OCI-LY1 (cell line): ENCODE measurements around the gene NOXO1.

Experiments
- EZH2 ChIP-seq: fragments of 200-600 bp; sonication (generic), shearing (Covaris generic); IDR thresholded peaks from 2 replicates; pipeline ENCODE4 v1.8.0; 2017; ENCODE audit warnings: borderline replicate concordance, mixed run types, mild to moderate bottlenecking, antibody characterized with exemption, low read length, moderate library complexity, mixed read lengths
- TF ChIP-seq, protein P1 (sequence below): fragments of 200-600 bp; sonication (generic), shearing (Covaris generic); IDR thresholded peaks from 2 replicates; pipeline ENCODE4 v1.5.1; 2017; ENCODE audit warnings: mild to moderate bottlenecking, antibody characterized with exemption, low read length, moderate library complexity, mixed read lengths

DNA sequence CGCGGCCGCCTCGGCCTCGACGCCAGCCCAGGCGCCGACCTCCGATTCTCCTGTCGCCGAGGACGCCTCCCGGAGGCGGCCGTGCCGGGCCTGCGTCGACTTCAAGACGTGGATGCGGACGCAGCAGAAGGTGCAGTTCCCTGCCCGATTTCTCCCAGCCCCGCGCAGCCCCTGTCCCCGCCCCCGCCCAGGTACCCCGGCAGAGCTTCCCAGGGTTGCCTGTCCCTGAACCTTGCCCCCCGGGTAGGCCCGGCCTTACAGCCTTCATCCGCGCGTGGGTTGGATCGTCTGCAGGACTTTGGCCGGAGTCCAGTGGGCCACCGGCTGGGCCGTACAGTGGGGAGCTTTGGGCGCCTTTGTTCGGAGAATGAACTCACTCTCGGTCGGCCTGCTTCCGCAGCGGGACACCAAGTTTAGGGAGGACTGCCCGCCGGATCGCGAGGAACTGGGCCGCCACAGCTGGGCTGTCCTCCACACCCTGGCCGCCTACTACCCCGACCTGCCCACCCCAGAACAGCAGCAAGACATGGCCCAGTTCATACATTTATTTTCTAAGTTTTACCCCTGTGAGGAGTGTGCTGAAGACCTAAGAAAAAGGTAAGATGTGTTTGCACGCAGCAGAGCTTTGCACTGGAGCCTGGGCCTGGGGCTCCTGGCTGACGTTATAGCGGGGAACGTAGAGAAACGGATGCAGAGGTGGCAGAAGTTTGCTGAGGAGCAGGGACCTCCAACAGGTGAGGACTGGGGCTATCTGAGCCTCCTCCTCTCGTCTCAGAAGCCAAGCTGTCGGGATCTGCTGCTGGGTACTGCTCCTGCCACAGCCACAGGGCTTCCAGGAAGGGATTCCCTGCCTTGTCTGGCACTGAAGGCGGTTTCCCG is 3.3 kb upstream of the NOXO1 start:
- TF ChIP-seq, protein P1, sequence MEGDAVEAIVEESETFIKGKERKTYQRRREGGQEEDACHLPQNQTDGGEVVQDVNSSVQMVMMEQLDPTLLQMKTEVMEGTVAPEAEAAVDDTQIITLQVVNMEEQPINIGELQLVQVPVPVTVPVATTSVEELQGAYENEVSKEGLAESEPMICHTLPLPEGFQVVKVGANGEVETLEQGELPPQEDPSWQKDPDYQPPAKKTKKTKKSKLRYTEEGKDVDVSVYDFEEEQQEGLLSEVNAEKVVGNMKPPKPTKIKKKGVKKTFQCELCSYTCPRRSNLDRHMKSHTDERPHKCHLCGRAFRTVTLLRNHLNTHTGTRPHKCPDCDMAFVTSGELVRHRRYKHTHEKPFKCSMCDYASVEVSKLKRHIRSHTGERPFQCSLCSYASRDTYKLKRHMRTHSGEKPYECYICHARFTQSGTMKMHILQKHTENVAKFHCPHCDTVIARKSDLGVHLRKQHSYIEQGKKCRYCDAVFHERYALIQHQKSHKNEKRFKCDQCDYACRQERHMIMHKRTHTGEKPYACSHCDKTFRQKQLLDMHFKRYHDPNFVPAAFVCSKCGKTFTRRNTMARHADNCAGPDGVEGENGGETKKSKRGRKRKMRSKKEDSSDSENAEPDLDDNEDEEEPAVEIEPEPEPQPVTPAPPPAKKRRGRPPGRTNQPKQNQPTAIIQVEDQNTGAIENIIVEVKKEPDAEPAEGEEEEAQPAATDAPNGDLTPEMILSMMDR, result no peak
- TF ChIP-seq EZH2, result no peak
